Measurements from ENCODE around the gene SOHLH1. TPM values are rescaled to one million over a fixed set of nuclear protein-coding genes. Genes with fewer than 3 reads are reported as not detected.

Gene SOHLH1
- total RNA-seq (2014; rRNA removed; shearing (Covaris generic)) = not detected in 2 replicates

- no peak for DNase-seq (ENCODE audit: low spot score)
Measured at GRCh38 chr9:135699440-135699839, at the start of gene SOHLH1. SOHLH1 (minus strand) TSS chr9:135699481; CDS start chr9:135699467, 14 bp downstream.

DNA sequence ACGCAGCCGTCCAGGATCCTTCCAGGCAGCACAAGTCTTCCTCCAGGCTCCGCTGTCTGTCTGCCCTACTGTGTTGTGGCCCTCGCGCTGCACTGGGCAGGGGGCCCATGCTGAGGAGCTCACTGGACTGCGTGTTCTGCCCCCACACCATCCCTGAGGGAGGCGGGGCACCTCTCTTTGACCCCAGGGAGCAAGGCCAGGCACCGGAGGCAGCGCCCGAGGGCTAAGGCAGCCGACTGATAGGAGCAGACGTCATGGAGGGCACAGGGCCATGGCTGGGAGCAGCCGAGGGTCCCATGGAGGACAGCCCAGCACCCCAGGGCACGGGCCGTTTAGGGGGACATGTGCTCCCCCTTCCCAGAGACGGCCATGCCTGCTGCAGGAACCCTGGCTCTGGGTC, 49.4 kb upstream of the SOHLH1 start:
- no peak for DNase-seq (ENCODE audit: low spot score)

- DNase-seq (ENCODE audit: low spot score) = no peak
Measured at GRCh38 chr9:135747311-135747710, 48.0 kb upstream of the SOHLH1 start.

DNA sequence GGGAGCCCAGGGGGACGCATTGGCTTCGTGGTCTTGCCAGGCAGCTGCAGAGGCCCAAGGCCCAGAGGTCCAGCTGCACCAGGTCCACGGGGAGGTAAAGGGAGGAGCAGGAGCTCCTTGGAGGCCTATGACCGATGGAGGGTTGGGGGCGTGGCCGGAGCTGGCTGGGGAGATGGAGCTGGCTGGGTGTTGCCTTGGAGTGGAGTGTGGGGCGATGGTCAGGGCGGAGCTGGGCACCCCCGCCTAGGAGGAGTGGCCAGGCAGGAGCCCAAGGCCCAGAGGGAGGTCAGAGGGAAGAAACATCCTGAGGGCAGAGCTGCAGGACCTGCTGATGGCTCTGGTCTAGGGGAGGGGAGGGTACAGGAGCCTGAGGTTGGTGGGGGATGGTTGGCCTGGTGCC, 47.3 kb upstream of the SOHLH1 start:
- DNase-seq (ENCODE audit: low spot score) = no peak

DNA sequence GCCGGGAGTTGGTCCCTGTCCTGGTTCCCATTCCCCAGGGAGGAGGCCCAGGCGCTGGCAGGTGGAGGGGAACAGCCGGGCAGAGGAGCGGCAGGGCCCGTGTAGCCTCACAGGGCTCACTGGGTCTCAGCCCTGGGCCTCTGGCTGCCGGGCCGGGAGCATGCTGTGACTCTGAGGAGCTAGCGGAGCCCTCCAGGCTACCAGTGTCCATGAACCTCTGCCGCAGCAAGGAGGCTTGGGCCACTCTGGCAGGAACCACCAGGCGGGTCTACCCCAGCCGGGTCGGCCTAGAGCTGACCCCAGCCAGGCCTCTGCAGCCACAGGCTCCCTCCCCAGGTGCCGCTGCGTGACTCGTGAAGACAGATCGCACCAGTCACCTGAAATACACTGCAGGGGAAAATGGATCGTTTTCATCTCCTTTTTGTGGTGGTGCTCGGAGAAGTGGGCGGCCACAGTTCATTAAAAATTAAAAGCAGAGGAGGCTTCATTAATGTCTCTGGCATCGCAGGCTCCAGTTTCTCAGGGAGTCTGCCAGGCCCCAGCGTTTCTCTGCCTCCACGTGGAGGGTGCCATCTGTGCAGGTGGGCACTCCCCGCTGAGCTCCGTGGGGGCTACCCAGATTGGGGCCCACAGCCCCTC, 46.5 kb upstream of the SOHLH1 start:
- DNase-seq (ENCODE audit: low spot score) = no peak

- DNase-seq (ENCODE audit: low spot score) = no peak
Measured at GRCh38 chr9:135745189-135745588, 45.9 kb upstream of the SOHLH1 start.

DNA sequence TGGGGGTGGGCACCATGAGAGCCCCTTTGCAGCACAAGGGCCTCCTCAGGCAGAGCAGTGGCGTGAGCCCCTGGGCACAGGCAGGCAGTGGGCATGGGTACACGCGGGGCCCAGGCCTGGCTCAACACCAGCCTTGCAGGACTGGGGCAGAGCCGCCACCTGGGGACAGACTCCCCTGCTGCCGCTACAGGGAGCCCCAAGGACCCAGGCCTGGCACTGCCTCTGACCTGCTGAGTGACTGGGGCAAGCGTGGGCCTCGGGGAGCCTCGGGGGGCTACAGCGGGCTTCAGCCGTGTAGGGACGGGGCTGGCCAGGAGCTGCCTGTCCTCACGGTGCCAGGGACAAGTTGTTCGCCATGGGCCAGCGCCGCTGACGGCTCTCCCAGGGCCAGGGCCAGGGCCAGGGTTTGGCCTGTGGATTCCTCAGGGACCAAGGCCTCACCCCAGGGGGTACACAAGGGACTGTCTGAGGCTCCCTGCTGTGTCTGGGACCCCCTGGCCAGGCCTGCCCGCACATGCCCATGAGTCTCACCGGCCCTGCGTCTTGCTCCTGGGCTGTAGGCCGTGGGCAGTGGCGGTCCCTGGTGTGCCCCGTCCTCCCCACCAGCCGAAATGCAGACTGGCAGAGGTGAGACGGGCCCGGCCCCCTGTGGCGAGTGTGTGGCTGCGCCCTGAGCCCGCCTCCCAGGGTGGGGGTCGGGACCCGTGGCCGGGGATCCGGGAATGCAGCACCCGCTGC, 45.2 kb upstream of the SOHLH1 start:
- DNase-seq (ENCODE audit: low spot score) = no peak

DNA sequence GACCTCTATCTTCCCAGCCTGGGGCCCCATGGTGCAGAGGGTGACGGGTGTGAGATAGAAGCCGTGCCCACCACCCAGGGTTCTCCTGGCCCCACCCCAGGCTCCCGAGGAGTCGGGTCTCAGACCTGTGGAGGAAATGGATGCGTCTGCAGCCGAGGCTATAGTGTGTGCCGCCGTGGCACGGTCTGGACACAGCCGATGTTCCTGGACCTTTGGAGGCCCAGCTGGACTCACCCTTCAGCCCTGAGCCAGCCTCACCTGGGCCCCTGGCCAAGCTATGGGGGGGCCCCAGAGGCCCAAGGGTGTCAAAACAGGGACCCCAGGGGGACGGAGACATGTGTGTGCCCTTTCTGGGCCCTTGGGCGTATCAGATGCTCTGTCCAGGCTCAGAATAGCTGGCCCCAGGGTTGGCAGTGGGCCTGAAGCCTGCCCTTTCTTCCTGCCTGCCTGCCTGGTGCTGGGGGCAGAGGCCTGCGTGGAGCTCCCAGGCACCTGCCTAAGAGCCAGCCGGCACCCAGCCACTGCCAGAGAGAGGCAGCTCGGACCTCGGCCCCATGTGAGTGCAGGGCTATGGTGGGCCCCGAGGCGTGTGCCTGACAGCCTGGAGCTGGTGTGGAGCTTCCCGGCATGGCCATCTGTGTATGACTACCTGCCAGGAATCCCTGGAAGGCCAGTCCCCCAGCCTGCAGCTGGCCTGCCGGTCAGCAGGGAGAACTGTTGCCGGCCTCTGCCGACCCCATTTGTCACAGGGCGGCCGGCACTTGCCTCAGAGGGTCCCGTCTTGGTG, 44.5 kb upstream of the SOHLH1 start:
- DNase-seq (ENCODE audit: low spot score) = no peak

- DNase-seq (ENCODE audit: low spot score) = no peak
Measured at GRCh38 chr9:135743021-135743420, 43.7 kb upstream of the SOHLH1 start.

- DNase-seq (ENCODE audit: low spot score) = no peak
Measured at GRCh38 chr9:135741276-135742219, 42.3 kb upstream of the SOHLH1 start.

- no peak for DNase-seq (ENCODE audit: low spot score)
Measured at GRCh38 chr9:135739271-135740220, 40.3 kb upstream of the SOHLH1 start.

GRCh38 chr9:135737840-135738521, 38.7 kb upstream of the SOHLH1 start:
- DNase-seq (ENCODE audit: low spot score) = no peak

DNA sequence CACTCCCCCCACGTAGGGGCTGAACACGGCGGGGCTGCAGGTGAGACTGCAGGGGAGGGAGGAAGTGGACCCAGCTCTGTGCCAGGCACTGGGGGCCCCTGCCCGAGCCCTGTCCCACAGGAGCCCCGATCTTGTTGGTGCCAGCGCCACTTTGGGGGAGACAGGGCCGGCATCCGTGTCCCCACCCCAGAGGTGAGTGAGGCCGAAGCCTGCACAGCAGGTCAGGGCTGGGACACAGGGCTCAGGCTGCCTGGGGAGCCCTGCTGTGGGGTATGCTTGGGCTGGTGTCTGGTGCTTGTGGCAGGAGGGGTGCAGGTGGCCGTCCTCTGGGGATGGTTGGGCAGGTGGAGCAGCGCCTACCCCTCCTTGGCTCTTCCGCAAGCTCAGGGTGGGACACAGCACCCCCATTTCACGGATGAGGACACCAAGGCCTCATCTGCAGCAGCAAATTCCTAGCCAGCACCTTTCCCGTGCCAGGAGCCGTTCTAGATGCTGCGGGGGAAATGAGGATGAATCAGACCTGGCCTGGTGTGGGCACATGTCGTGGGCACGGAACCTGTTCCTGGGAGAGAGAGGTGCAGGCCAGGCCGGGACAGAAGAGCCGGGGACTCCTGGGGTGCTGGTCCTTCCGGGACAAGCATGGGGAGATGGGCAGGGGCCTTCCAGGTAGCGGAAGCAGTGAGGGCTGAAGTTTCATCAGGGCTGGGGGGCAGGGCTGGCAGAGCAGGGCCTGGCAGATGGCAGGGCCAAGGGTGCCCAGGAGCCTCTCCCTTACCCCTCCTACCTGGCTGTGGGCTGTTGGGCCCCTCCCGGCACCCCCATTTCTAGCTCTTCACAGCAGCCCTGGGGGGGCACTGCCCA, 37.9 kb upstream of the SOHLH1 start:
- DNase-seq (ENCODE audit: low spot score) = no peak

DNA sequence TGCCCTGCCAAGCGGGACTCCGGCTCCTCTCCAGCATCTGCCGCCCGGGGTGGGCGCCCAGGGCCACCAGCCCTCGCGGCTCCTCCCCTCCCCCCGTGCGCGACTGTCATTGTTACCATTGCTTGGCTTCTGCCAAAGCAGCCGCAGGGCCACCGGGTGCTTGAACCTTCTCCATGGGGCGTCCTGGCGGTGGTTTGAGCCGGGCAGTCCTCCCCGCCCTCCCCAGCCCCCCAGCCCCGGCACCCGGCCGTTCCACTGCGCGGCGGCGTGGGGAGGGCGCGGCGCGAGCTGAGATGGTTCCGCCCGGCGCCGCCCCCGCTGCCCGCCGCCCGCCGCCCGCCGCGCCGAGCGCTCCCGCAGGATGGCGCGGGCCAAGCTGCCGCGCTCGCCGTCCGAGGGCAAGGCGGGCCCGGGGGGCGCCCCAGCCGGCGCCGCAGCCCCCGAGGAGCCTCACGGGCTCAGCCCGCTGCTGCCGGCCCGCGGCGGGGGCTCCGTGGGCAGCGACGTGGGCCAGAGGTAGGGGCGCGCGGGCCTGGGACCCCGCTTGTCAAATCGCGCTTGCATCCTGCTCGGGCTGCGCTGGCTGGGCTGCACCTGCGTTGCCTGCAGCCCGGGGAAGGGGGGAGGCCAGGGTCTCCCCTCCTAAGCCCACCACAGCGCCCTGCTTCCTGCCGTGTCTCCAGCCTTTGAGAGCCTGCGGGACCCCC, 37.1 kb upstream of the SOHLH1 start:
- DNase-seq (ENCODE audit: low spot score) = no peak

GRCh38 chr9:135734616-135735144, 35.4 kb upstream of the SOHLH1 start:
- DNase-seq (ENCODE audit: low spot score) = no peak

GRCh38 chr9:135732569-135733257, 33.4 kb upstream of the SOHLH1 start:
- DNase-seq (ENCODE audit: low spot score) = no peak

DNA sequence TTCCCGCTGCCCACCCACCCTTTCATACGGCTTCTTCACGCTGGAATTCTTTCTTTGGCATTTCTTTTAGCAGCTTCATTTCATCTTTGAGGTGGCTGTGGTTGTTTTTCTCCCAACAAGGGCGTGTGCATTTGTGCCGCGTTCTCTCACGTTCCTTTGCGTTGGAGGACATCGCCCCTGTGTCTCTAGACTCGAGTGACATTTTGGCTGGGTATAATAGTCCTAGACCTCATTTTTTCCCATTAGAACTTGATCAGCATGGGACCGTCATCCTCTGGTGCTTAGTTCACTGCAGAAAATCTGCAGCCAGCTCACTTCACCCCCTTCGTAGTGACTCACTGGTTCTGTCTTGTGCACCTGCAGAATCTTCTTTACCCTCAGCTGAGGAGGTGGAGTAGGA, 32.2 kb upstream of the SOHLH1 start:
- DNase-seq (ENCODE audit: low spot score) = no peak

All from HT-29 (cell line).